ENCODE measurements around the gene PCDHGB5. TPM values are rescaled to one million over a fixed set of nuclear protein-coding genes. Genes with fewer than 3 reads are reported as not detected.
"Not testable (repeated sequence)": the region's sequence is repeated elsewhere in the genome, so short reads cannot be mapped to it uniquely, and the experiment has no call there.

Gene PCDHGB5
- total and polyA plus RNA-seq, 8 donors, result 0.35 to 16.8 (median 2.7) TPM; not detected in 1

- peaks cover 35 to 95% (median 85%) of the 10 kb centered on the region in 4 donors for H3K9me3 ChIP-seq
- 33 to 55% (median 36%) methylated on average over 14 to 21 of the region's 21 CpGs for WGBS, 5 donors
Observed at GRCh38 chr5:141383345-141383744, 14.4 kb upstream of the PCDHGB5 start.

DNA sequence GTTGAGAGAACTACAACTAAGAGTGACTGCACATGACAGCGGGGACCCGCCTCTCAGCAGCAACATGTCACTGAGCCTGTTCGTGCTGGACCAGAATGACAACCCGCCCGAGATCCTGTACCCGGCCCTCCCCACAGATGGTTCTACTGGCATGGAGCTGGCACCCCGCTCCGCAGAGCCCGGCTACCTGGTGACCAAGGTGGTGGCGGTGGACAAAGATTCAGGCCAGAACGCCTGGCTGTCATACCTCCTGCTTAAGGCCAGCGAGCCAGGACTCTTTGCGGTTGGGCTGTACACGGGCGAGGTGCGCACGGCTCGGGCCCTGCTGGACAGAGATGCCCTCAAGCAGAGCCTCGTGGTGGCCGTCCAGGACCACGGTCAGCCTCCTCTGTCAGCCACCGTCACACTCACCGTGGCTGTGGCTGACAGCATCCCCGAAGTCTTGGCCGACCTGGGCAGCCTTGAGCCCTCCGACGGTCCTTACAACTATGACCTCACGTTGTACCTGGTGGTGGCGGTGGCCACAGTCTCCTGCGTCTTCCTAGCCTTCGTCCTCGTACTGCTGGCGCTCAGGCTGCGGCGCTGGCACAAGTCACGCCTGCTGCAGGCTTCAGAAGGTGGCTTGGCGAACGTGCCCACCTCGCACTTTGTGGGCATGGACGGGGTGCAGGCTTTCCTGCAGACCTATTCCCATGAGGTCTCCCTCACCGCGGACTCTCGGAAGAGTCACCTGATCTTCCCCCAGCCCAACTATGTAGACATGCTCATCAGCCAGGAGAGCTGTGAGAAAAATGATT is 13.1 kb upstream of the PCDHGB5 start:
- no peak overlapping the region for H3K4me3 ChIP-seq
- WGBS, 5 donors, result 41 to 61% (median 45%) methylated on average over 32 to 43 of the region's 43 CpGs
- H3K4me1 ChIP-seq, result no peaks in the 10 kb centered on the region
- no peak overlapping the region for H3K27ac ChIP-seq
- no peak for DNase-seq
- peaks cover 0 to 78% (median 7%) of the 10 kb centered on the region in 3 donors for H3K27me3 ChIP-seq
- peaks cover 0 to 5% (median 0%) of the 10 kb centered on the region in 4 donors for H3K36me3 ChIP-seq
- TF ChIP-seq CTCF (IDR thresholded peaks at IDR 0.05) (no peak), EP300 (IDR thresholded peaks at IDR 0.05) (no peak), POLR2AphosphoS5 (IDR thresholded peaks at IDR 0.05) (no peak), POLR2A (IDR thresholded peaks at IDR 0.05) (no peak)
- peaks cover 48 to 97% (median 90%) of the 10 kb centered on the region in 4 donors for H3K9me3 ChIP-seq
- intact Hi-C loops (cut with DNase I; ENCODE audit: low total_unique reads), result no loop called here

More at GRCh38 chr5:141383345-141383744, 14.4 kb upstream of the PCDHGB5 start:
- no peak for DNase-seq
- H3K4me3 ChIP-seq, result peak overlapping the region in 1 of 4 donors; percentile 8
- intact Hi-C loops (cut with DNase I; ENCODE audit: low total_unique reads), result no loop called here
- TF ChIP-seq POLR2A (IDR thresholded peaks at IDR 0.05), result no peak
- H3K36me3 ChIP-seq, result no peaks in the 10 kb centered on the region
- no peak overlapping the region for H3K27ac ChIP-seq
- H3K4me1 ChIP-seq, result no peaks in the 10 kb centered on the region
- peaks cover 0 to 66% (median 5%) of the 10 kb centered on the region in 3 donors for H3K27me3 ChIP-seq

GRCh38 chr5:141387557-141388311 is 10.0 kb upstream of the PCDHGB5 start, which contains the start of gene PCDHGB4:
Gene PCDHGB4 (plus strand): TSS chr5:141387698. CDS start chr5:141387885, 187 bp downstream.
- Histone ChIP-seq H3K4me3 (peak within 1 kb of the TSS in 2 of 4 donors; percentile 5 to 16), H3K36me3 (peaks cover 0 to 10% (median 0%) of the 10 kb centered on the region in 4 donors), H3K27me3 (peaks cover 0 to 78% (median 10%) of the 10 kb centered on the region in 3 donors), H3K9me3 (peaks cover 56 to 98% (median 92%) of the 10 kb centered on the region in 4 donors)
- 13 to 20% (median 16%) methylated on average over 18 to 23 of the region's 40 CpGs for WGBS, 5 donors
- TF ChIP-seq CTCF (IDR thresholded peaks at IDR 0.05), result peak in 1 of 7 experiments; percentile 13
- H3K27ac ChIP-seq; H3K4me1 ChIP-seq; intact Hi-C loops (cut with DNase I; ENCODE audit: low total_unique reads): not testable (repeated sequence)
- peak in 1 of 2 donors; percentile 50 for DNase-seq

DNA sequence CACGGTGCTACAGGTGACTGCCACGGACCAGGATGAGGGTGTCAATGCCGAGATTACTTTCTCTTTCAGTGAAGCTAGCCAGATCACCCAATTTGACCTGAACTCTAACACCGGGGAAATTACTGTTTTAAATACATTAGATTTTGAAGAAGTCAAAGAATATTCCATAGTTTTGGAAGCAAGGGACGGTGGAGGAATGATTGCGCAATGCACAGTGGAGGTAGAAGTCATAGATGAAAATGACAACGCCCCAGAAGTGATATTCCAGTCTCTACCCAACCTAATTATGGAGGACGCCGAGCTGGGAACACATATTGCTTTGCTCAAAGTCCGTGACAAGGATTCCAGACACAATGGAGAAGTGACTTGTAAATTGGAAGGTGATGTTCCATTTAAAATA is 9.1 kb upstream of the PCDHGB5 start:
- Histone ChIP-seq H3K27ac (no peak overlapping the region), H3K36me3 (peaks cover 0 to 16% (median 0%) of the 10 kb centered on the region in 4 donors), H3K4me3 (no peak overlapping the region), H3K9me3 (peaks cover 59 to 98% (median 92%) of the 10 kb centered on the region in 4 donors), H3K4me1 (no peaks in the 10 kb centered on the region), H3K27me3 (peaks cover 0 to 78% (median 10%) of the 10 kb centered on the region in 3 donors)
- no peak for DNase-seq
- TF ChIP-seq POLR2AphosphoS5 (IDR thresholded peaks at IDR 0.05) (no peak), EP300 (IDR thresholded peaks at IDR 0.05) (no peak), CTCF (IDR thresholded peaks at IDR 0.05) (no peak), POLR2A (IDR thresholded peaks at IDR 0.05) (no peak)
- 42 to 55% (median 43%) methylated on average over 10 of the region's 10 CpGs for WGBS, 5 donors
- intact Hi-C loops (cut with DNase I; ENCODE audit: low total_unique reads), result no loop called here
